GM19238 (cell line): Measurements from ENCODE around the gene PCSK4.
"Not testable (repeated sequence)": the region's sequence is repeated elsewhere in the genome, so short reads cannot be mapped to it uniquely, and the experiment has no call there.

Source experiments
- DNase-seq: peaks from one replicate; pipeline ENCODE4 v3.0.0; 2011; ENCODE audit warnings: low spot score; ENCODE audit not compliant: insufficient read length

PCSK4 gene

GRCh38 chr19:1505012-1505411, 14.9 kb upstream of the PCSK4 start:
- no peak for DNase-seq

GRCh38 chr19:1503925-1504773, 14.0 kb upstream of the PCSK4 start:
- DNase-seq: no peak

- DNase-seq: no peak
These were observed 13.2 kb upstream of the PCSK4 start for GRCh38 chr19:1503089-1503924.

DNA sequence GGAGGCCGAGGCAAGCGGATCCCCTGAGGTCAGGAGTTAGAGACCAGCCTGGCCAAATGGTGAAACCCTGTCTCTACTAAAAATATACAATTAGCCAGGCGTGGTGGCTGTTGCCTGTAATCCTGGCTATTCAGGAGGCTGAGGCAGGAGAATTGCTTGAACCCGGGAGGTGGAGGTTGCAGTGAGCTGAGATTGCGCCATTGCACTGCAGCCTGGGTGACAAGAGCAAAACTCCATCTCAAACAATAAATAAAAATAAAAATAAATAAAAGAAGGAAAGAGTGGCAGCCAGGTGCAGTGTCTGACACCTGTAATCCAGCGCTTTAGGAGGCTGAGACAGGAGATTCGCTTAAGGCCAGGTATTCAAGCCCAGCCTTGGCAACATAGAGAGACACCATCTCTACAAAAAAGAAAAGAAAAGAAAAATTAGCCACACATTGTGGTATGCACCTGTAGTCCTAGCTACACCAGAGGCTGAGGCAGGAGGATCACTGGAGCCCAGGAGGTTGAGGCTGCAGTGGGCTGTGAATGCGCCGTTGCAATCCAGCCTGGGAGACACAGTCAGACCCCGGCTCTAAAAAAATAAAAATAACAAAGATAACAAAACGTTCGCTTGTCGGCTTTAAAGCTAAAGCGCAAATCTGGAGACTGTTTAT, 12.4 kb upstream of the PCSK4 start:
- DNase-seq: no peak

DNA sequence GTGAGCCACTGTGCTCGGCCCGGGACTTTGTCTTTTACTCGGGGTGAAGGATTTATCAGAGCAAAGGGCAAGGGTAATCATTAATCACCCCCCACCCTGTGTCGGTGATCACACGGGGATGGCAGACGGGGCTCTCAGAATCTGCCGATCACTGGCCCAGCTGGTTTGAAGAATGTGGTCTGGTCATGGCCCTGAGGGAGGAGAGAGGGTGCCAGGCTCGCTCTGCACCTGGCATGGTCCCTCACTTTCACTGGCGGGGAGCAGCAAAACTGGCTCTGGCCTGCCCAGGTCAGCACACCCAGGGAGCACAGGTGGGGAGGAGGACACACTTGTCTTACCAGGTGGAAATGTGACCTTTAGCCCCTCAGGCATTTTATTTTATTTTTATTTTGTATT, 11.0 kb upstream of the PCSK4 start:
- DNase-seq: no peak

GRCh38 chr19:1499231-1499630, 9.1 kb upstream of the PCSK4 start:
- not testable (repeated sequence) for DNase-seq

GRCh38 chr19:1497578-1498235, 7.6 kb upstream of the PCSK4 start:
- DNase-seq: no peak

- DNase-seq: no peak
These were observed 6.8 kb upstream of the PCSK4 start for GRCh38 chr19:1496714-1497577.

DNA sequence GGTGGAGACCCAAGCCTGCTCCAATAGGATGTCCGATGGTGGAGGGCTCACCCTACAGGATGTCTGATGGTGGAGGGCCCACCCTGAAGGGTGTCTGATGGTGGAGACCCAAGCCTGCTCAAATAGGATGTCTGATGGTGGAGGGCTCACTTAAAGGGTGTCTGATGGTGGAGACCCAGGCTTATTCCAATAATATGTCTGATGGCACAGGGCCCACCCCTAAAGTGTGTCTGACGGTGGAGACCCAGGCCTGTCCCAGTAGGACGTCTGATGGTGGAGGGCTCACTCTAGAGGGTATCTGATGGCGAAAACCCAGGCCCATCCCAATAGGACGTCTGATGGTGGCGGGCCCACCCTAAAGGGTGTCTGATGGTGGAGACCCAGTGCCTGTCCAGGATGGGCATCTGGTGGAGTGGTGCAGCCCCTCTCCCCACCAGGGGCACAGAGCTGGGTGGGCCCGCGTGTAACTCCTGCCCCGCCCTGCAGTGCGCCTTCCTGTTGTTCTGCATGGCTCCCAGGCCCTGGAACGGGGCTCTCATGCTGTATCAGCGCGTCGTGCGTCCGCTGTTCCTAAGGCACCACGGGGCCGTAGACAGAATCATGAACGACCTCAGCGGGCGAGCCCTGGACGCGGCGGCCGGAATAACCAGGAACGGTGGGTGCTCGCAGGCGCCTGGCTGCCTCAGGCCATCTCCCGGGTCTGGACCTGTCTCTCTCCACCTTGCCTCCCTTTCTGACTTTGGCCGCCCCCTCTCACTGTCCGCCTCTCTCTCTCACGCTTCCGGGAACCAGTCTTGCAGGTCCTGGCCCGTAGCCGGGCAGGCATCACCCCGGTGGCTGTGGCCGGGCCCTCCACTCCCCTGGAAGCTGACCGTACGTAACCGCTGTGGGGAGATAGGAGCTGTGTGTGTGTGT, 5.9 kb upstream of the PCSK4 start:
- no peak for DNase-seq

GRCh38 chr19:1495051-1495798, 5.1 kb upstream of the PCSK4 start:
- DNase-seq: no peak

DNA sequence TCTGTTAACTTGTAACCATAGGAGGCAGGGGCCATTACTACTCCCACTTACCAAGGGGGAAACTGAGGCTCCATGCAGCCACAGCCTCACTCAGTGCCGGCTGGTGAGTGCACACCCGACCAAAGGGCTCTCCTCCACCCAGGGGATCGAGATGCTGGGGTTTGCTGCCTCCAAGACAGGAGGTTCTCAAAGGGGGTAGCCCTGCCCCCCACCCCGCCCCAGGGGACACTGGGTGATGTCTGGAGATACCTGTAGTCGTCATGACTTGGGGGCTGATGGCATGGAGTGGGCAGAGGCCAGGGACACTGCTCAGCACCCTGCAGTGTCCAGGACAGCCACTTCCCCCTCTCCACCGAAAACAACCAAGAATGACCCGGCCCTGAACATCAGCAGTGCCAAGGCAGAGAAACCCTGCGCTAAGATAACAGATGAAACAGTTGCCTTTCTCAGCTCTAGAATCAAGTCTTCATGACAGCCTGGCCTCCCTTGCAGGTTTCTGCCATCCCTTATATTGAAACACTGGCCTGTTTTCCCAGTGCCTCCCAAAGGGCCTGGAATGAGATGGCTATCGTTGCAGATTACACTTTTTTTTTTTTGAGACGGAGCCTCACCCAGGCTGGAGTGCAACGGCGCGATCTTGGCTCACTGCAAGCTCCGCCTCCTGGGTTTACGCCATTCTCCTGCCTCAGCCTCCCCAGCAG, 4.1 kb upstream of the PCSK4 start:
- DNase-seq: no peak

DNA sequence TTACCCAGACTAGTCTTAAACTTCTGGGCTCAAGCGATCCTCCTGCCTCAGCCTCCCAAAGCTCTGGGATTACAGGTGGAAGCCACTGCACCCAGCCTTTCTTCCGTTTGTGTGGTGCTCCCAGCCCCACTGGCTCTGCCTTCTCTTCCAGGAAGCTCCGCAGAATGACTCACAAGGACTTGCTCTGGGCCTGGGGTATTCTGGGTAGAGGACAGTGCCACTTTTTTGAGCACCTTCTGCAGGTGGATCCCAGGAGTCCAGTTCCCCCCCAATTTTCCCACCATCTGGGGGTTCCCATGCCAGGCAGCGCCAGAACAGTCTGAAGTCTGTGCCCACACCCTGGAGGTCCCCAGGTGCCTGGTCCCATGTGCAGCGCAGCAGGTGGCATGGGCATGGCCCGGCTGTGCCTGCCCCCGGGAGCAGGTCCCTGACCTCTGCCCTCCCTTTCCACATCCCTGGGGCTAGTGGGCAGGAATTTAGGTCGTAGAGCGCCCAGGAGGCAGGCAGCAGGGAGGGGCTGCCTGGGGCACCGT, 2.4 kb upstream of the PCSK4 start:
- DNase-seq: no peak

DNA sequence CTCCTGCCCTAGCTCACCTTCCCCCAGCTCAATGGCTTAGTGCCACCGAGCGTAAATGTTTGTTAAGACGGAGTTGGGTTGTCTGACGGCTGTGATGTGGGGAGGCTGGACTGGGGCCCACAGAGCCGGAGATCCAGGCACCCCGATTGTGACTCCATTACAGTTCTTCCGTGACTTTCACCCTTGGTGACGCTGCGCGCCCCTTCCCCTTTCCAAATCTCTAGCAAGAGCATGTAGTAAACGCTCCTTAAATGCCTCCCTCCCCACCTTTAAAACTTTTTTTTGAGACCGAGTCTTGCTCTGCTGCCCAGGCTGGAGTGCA, 1.7 kb upstream of the PCSK4 start:
- no peak for DNase-seq

- no peak for DNase-seq
These were observed 1.1 kb upstream of the PCSK4 start, which contains the start of gene REEP6 for GRCh38 chr19:1491114-1491848. TSS of gene REEP6 (plus strand) at chr19:1491181. CDS start at chr19:1491270, 89 bp downstream.

GRCh38 chr19:1489463-1490310, 463 bp downstream of the PCSK4 start:
- no peak for DNase-seq

DNA sequence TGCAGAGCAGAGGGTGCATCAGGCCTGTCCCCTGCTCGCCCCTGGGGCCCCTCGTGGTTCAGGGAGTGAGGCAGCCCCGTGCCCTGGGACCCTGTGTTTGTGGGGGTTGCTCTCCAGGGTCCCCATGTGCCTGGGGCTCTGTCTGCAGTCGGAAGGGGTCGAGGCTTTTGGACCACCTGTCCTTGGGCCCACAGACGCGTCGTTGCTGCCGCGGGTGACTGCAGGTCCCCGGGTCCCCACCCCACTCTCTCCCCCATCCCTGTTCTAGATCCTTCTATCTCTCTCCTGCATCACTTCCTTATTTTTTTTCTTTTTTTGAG, 1.9 kb downstream of the PCSK4 start:
- no peak for DNase-seq
